Activated naive CD4-positive, alpha-beta T cell treated with anti-CD3 and anti-CD28 coated beads, Interleukin-2, amount 50 U/mL, for 16 hours (primary cell): ENCODE data around the gene TMEM101.
"Not testable (repeated sequence)": the region's sequence is repeated elsewhere in the genome, so short reads cannot be mapped to it uniquely, and the experiment has no call there.

Experiments
- DNase-seq: peaks from one replicate; pipeline ENCODE4 v3.0.0-alpha.2; 2020

Gene TMEM101

GRCh38 chr17:43972444-43973212, 42.1 kb downstream of the TMEM101 start:
- not testable (repeated sequence) for DNase-seq

GRCh38 chr17:43971436-43971835, 43.3 kb downstream of the TMEM101 start:
- DNase-seq, result not testable (repeated sequence)

DNA sequence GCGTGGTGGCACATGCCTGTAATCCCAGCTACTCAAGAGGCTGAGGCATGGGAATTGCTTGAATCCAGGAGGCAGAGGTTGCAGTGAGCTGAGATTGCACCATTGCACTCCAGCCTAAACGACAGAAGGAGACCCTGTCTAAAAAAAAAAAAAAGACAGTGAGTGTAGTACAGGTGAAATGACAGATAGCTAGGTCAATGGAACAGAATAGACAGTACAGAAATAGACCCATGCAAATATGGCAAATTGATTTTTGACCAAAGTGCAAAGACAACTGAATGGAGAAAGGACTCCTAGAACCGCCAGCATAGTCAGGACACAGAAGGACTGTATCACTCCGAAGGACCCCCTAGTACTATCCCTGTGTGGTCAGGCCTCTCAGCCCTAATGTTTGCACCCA, 44.4 kb downstream of the TMEM101 start:
- DNase-seq, result no peak

GRCh38 chr17:43967251-43967875, 47.4 kb downstream of the TMEM101 start:
- DNase-seq, result no peak

DNA sequence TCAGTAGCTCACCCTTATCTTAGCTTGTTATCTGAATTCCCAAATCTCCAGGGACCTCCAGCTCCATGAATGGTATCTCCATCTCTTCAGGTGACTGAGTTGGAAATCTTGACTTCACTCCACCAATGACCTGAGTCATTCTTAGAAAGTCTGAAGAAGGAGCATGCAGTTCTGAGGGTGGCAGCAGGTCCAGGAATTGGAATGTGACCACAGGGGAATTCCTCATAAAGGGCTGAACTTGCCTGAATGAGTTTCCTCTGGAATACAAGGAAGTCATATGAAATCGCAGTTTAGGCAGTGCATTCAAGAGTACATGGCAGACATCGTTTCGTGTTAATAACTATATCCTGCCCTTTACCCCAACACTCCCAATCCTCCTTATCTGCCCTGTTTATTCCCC, 48.5 kb downstream of the TMEM101 start:
- DNase-seq, result no peak

GRCh38 chr17:43962479-43962878, 52.3 kb downstream of the TMEM101 start:
- DNase-seq, result no peak

DNA sequence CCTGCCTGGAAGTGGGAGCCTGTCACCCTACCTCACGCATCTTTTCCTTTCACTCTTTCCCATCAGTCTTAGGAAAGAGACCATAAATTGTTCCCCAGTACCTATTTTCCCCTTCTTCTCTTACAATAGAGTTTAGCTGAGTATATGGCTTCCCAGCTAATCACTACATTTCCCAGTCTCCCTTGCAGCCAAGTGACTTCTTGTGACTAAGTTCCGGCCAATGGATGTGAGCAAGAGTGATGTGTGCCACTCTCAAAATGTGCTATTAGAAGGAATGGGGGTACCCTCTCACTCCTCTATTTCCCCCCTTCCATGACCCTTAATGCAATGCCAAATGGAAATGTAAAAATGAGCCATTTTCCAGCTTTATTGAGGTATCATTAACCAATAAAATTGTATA, 52.8 kb downstream of the TMEM101 start:
- no peak for DNase-seq

- not testable (repeated sequence) for DNase-seq
Measured at GRCh38 chr17:43961292-43961691, 53.5 kb downstream of the TMEM101 start.
